Suprapubic skin (tissue), 4 donors: ENCODE results near the gene TRABD2A.

ENCODE experiments used
- EP300 ChIP-seq: sonication (generic); formaldehyde crosslinking; IDR thresholded peaks from one replicate; pipeline ENCODE4 v1.6.1; 2017; ENCODE audit warnings: antibody characterized with exemption
- POLR2A ChIP-seq, 2 donors: fragments of 450-650 bp; IDR thresholded peaks; one replicate each; pipeline ENCODE4 v1.6.1; 2017; ENCODE audit warnings: antibody characterized with exemption in 2 of 2, mild to moderate bottlenecking in 2 of 2, moderate library complexity in 2 of 2
- POLR2AphosphoS5 ChIP-seq, 3 donors: sonication (generic); formaldehyde crosslinking; IDR thresholded peaks; one replicate each; pipeline ENCODE4 v1.6.1; 2017; ENCODE audit warnings: antibody characterized with exemption in 3 of 3
- TF ChIP-seq, protein P1 (sequence below), 2 donors: fragments of 200-600 bp in 1 of 2; fragments of 450-650 bp in 1 of 2; sonication (generic) in 1 of 2; IDR thresholded peaks; one replicate each; pipeline ENCODE4 v1.5.1; 2016 to 2019; ENCODE audit warnings: antibody characterized with exemption in 2 of 2, mild to moderate bottlenecking in 1 of 2, moderate library complexity in 1 of 2

- TF ChIP-seq, protein P1, sequence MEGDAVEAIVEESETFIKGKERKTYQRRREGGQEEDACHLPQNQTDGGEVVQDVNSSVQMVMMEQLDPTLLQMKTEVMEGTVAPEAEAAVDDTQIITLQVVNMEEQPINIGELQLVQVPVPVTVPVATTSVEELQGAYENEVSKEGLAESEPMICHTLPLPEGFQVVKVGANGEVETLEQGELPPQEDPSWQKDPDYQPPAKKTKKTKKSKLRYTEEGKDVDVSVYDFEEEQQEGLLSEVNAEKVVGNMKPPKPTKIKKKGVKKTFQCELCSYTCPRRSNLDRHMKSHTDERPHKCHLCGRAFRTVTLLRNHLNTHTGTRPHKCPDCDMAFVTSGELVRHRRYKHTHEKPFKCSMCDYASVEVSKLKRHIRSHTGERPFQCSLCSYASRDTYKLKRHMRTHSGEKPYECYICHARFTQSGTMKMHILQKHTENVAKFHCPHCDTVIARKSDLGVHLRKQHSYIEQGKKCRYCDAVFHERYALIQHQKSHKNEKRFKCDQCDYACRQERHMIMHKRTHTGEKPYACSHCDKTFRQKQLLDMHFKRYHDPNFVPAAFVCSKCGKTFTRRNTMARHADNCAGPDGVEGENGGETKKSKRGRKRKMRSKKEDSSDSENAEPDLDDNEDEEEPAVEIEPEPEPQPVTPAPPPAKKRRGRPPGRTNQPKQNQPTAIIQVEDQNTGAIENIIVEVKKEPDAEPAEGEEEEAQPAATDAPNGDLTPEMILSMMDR (IDR thresholded peaks at IDR 0.05): no peak
- TF ChIP-seq POLR2AphosphoS5 (IDR thresholded peaks at IDR 0.05): no peak
- no peak for TF ChIP-seq POLR2A (IDR thresholded peaks at IDR 0.05)
- TF ChIP-seq EP300: no peak
Observed at GRCh38 chr2:84805250-84805958, 75.5 kb downstream of the TRABD2A start.
